ENCODE data around the gene PARP8.

The PARP8 gene

DNA sequence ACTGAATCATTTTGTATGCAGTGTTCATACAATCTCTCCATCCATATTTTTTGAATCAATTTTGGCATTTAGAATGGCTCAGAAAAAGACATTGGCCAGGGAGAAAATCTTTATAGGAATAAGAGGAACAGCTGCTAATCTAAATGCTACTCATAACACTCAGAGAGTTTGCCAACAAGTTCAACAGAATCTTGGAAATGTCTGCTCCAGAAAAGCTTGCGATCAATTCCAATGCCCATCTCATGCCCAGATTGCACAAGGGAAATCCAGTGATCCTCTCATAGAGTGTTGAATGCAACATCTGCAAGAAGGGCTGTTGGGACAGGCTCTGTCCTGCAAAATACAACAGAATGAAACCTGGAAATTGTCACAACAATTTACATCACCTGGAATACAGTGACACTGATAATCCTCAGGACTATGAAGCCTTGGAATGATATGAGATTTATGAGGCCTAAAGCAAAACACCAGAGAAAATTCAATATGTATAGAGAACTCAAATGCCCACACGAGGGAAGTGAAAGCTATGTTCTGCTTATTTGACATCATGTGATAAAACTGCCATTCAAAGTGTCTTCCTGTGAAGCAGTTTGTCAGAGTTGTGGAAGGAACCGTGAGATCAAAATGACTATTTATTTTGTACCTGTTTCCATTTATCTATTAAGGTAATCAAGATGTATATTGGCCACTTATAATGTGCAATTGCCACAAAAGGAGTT, 190.1 kb downstream of the PARP8 start:
- Histone ChIP-seq H3K36me3 (ENCODE audit: insufficient read depth, low read length) (no peaks in the 10 kb centered on the region), H3K9ac (ENCODE audit: low read depth, low read length) (no peak overlapping the region), H3K4me1 (ENCODE audit: control insufficient read depth, insufficient read depth, low read length) (no peaks in the 10 kb centered on the region), H3K4me3 (ENCODE audit: low read length) (no peak overlapping the region), H3K4me2 (ENCODE audit: low read length) (no peak overlapping the region), H3K9me3 (replicated peaks; ENCODE audit: low read length) (no peaks in the 10 kb centered on the region), H3K27me3 (ENCODE audit: control insufficient read depth, insufficient read depth, low read length) (no peaks in the 10 kb centered on the region)

DNA sequence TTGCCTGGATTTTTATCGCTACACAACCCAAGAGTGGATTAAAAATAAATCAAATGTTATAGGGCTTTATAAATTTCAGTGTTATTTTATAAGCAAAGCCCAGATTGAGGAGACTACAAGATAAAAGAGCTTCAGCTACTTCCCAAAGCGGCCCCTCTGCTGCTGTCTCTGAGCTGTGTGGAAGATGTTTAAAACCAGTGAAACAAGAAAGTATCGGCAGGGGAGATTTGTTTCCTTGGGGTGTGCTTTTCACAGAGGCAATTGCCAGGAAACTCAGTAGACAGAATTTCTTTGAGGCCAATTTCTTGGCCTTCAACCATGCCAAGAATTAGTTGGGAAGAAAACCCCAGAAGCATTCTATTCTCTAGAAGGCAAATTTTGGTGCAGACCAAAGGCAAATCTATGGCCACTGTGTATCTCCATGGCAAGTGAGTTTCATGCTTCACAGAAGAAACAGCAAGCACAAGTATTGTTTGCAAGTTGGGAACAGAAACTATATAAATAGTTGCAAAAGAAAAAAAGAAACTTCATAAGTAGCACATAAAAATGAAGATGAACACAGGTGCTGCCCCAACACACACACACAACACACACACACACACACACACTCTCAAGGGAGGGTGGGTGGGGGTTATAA, 197.2 kb downstream of the PARP8 start:
- Histone ChIP-seq H3K4me3 (ENCODE audit: low read length) (no peak overlapping the region), H3K9me3 (replicated peaks; ENCODE audit: low read length) (no peaks in the 10 kb centered on the region), H3K4me2 (ENCODE audit: low read length) (no peak overlapping the region), H3K36me3 (ENCODE audit: insufficient read depth, low read length) (no peaks in the 10 kb centered on the region), H3K4me1 (ENCODE audit: control insufficient read depth, insufficient read depth, low read length) (no peaks in the 10 kb centered on the region), H3K27me3 (ENCODE audit: control insufficient read depth, insufficient read depth, low read length) (no peaks in the 10 kb centered on the region), H3K9ac (ENCODE audit: low read depth, low read length) (no peak overlapping the region)

DNA sequence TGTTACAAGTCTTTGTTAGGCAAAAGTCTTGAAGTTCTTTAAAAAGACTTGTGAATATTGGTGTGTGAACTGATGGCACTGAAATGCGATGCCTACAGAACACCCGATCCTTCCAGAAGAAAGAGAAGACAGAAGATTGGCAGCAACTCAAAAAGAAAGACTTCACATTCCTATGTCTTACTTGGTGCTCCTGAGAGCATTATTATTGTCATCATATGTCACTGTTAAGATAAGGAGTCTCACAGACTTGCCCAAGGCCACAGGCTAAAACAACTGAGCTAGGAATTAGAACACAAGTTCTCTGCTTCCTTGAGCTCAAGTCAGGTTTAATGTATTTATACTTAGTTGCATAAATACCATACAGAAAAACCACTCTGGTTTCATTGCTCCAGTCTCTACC, 198.0 kb downstream of the PARP8 start:
- Histone ChIP-seq H3K36me3 (ENCODE audit: insufficient read depth, low read length) (no peaks in the 10 kb centered on the region), H3K27me3 (ENCODE audit: control insufficient read depth, insufficient read depth, low read length) (no peaks in the 10 kb centered on the region), H3K9me3 (replicated peaks; ENCODE audit: low read length) (no peaks in the 10 kb centered on the region), H3K9ac (ENCODE audit: low read depth, low read length) (no peak overlapping the region), H3K4me1 (ENCODE audit: control insufficient read depth, insufficient read depth, low read length) (no peaks in the 10 kb centered on the region), H3K4me3 (ENCODE audit: low read length) (no peak overlapping the region), H3K4me2 (ENCODE audit: low read length) (no peak overlapping the region)

DNA sequence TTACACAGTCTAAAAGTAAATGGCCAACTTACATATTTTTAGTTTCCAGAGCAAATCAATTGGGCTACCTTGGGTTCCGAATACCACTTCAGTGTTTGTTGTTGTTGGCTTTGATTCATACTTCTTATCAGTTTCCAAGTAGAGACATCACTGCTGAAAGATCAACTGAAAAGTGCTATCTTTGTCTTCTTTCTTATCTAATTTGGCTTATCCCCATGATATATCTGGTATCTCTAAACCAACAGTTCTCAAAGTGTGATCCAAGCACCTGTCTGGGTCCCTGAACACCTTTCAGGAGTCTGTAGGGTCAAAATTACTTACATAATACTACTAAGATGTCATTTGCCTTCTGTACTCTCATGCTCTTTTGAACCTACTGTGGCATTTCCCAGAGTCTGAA, 200.0 kb downstream of the PARP8 start:
- Histone ChIP-seq H3K4me2 (ENCODE audit: low read length) (no peak overlapping the region), H3K36me3 (ENCODE audit: insufficient read depth, low read length) (no peaks in the 10 kb centered on the region), H3K4me3 (ENCODE audit: low read length) (no peak overlapping the region), H3K9ac (ENCODE audit: low read depth, low read length) (no peak overlapping the region), H3K27me3 (ENCODE audit: control insufficient read depth, insufficient read depth, low read length) (no peaks in the 10 kb centered on the region), H3K9me3 (replicated peaks; ENCODE audit: low read length) (no peaks in the 10 kb centered on the region), H3K4me1 (ENCODE audit: control insufficient read depth, insufficient read depth, low read length) (no peaks in the 10 kb centered on the region)

DNA sequence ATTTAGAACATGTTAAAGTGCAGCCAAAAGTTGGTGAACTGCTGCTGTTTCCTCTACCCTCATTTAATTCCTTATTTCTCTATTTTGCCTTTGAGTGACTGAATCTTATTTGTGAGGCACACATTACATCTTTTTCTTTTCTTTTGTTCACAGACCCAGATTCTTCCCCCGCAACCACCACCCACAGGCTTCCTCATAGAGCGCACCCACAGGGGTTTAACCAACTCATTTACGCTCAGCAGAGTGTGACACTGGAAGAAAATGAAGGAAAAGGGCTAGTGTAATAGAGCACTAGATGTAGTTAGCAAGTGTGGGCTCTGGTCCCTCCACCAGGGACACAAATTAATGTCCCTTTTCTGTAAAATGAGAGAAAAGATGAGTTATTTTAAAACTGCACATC, 200.7 kb downstream of the PARP8 start:
- no peak overlapping the region for H3K9ac ChIP-seq (ENCODE audit: low read depth, low read length)
- no peaks in the 10 kb centered on the region for H3K9me3 ChIP-seq (replicated peaks; ENCODE audit: low read length)
- no peak overlapping the region for H3K4me3 ChIP-seq (ENCODE audit: low read length)
- no peaks in the 10 kb centered on the region for H3K4me1 ChIP-seq (ENCODE audit: control insufficient read depth, insufficient read depth, low read length)
- H3K27me3 ChIP-seq (ENCODE audit: control insufficient read depth, insufficient read depth, low read length): no peaks in the 10 kb centered on the region
- no peaks in the 10 kb centered on the region for H3K36me3 ChIP-seq (ENCODE audit: insufficient read depth, low read length)
- no peak overlapping the region for H3K4me2 ChIP-seq (ENCODE audit: low read length)

DNA sequence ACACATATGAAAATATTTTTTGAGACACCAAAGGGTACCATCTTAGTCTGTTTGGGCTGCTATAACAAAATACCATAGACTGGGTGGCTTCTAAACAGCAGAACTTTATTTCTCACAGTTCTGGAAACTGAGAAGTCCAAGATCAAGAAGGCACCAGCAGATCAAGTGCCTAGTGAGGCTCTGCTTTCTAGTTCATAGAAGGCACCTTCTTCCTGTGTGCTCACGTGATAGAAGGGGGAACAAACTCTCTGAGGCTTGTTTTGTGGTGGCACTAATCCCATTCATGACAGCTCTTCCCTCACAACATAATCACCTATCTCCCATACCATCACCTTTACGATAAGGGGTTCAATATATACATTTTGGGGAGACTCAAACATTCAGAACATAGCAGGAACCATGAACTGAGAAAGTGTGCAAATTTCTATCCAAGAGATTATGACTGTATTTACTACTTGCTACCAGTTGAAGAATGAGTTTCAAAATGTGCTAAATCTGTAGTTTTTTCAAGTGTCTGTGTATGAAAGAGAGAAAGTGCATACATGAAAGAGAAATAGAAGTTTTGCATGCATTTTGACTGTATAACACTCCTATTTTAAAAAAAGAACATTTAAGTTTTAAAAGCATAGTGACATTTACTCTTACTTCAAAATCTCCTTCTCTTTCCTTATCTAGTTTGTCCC, 207.3 kb downstream of the PARP8 start:
- H3K9ac ChIP-seq (ENCODE audit: low read depth, low read length): no peak overlapping the region
- H3K4me2 ChIP-seq (ENCODE audit: low read length): no peak overlapping the region
- H3K36me3 ChIP-seq (ENCODE audit: insufficient read depth, low read length): no peaks in the 10 kb centered on the region
- no peaks in the 10 kb centered on the region for H3K27me3 ChIP-seq (ENCODE audit: control insufficient read depth, insufficient read depth, low read length)
- H3K4me1 ChIP-seq (ENCODE audit: control insufficient read depth, insufficient read depth, low read length): no peaks in the 10 kb centered on the region
- no peaks in the 10 kb centered on the region for H3K9me3 ChIP-seq (replicated peaks; ENCODE audit: low read length)
- no peak overlapping the region for H3K4me3 ChIP-seq (ENCODE audit: low read length)

DNA sequence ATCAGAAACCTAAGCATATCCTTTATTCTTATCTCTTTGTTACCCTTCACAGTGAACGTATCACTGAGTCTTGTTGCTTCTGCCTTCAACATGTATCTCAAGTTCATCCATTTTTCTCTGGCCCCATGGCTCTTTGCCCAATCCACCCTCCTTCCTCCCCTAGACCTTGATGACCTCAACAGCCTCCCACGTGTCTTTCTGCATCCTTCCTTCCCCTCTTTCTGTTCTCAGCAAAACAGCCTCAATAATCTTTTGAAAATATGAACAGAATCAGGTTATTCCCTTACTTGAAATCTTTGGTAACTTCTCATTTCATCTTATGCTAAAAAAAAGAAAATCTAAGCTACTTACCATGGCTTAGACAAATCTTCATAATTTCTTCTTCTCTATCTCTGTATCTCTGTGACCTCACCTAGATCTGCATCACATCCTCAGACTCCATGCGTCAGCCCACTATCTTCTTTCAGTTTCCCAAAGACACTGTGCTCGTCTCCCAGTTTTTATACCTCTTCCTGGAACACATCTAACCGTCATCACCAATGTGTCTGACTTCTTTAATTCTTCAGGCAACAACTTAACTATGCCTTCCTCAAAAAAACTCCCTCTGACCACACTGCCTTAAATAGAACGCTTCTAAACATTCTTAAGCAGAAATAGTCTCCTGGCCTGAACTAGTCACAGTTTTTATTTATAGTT, 208.0 kb downstream of the PARP8 start:
- Histone ChIP-seq H3K27me3 (ENCODE audit: control insufficient read depth, insufficient read depth, low read length) (no peaks in the 10 kb centered on the region), H3K36me3 (ENCODE audit: insufficient read depth, low read length) (no peaks in the 10 kb centered on the region), H3K9me3 (replicated peaks; ENCODE audit: low read length) (no peaks in the 10 kb centered on the region), H3K4me3 (ENCODE audit: low read length) (no peak overlapping the region), H3K4me2 (ENCODE audit: low read length) (no peak overlapping the region), H3K9ac (ENCODE audit: low read depth, low read length) (no peak overlapping the region), H3K4me1 (ENCODE audit: control insufficient read depth, insufficient read depth, low read length) (no peaks in the 10 kb centered on the region)

DNA sequence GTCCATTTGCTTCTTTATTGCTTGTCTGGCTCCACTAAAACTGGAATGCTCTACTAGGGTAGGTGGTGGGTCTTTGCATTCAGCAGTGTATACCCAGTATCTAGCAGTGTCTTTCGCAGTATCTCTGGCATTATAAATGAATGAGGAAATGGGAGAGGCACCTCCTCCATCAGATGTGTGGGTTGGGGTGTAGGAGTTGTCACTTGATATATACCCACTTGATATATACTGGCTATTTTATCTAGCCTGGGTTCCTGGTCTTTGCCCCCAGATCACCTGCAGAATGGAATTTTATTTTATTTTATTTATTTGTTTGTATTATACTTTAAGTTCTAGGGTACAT, 208.5 kb downstream of the PARP8 start:
- no peak overlapping the region for H3K4me2 ChIP-seq (ENCODE audit: low read length)
- no peaks in the 10 kb centered on the region for H3K9me3 ChIP-seq (replicated peaks; ENCODE audit: low read length)
- H3K4me1 ChIP-seq (ENCODE audit: control insufficient read depth, insufficient read depth, low read length): no peaks in the 10 kb centered on the region
- no peak overlapping the region for H3K9ac ChIP-seq (ENCODE audit: low read depth, low read length)
- H3K36me3 ChIP-seq (ENCODE audit: insufficient read depth, low read length): no peaks in the 10 kb centered on the region
- no peaks in the 10 kb centered on the region for H3K27me3 ChIP-seq (ENCODE audit: control insufficient read depth, insufficient read depth, low read length)
- H3K4me3 ChIP-seq (ENCODE audit: low read length): no peak overlapping the region

DNA sequence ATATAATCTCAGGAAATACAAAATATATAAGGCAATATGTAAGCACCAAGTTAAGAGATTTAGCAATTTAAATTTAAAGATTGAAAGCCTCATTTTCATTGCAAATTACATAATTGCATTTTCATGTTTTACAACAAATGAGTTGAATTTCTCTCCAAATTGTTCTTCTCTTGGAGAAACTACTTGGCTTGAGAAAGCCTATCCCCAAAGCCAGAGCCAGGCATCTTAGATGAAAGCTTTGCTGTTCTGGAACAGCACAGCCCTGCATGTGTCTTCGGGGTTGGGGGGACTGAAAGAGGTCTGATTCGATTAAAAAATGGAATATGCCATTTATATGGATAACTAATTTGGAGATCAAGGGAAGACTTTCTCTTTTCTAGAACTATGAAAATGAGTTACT, 212.0 kb downstream of the PARP8 start:
- Histone ChIP-seq H3K9me3 (replicated peaks; ENCODE audit: low read length) (no peaks in the 10 kb centered on the region), H3K36me3 (ENCODE audit: insufficient read depth, low read length) (no peaks in the 10 kb centered on the region), H3K9ac (ENCODE audit: low read depth, low read length) (no peak overlapping the region), H3K4me3 (ENCODE audit: low read length) (no peak overlapping the region), H3K4me2 (ENCODE audit: low read length) (no peak overlapping the region), H3K27me3 (ENCODE audit: control insufficient read depth, insufficient read depth, low read length) (no peaks in the 10 kb centered on the region), H3K4me1 (ENCODE audit: control insufficient read depth, insufficient read depth, low read length) (no peaks in the 10 kb centered on the region)

DNA sequence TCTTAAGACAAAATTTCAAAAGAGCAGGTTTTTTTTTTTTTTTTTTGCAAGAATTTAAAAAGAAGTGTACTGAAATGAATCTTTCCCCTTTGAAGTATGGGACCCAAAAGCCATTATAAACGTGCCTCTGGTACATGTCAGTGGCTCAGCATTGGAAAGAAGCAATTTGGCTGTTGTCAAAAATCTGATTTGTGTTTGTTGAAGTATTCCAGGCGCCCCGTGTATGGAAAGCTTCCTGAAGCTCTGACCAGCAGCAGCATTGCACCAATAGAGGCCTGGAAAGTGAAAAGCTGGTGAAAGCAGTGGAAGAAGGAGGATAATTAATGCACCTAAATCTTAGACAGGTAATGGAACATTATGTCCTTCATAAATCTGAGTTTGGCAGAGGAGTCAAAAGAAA, 215.0 kb downstream of the PARP8 start:
- Histone ChIP-seq H3K4me2 (ENCODE audit: low read length) (no peak overlapping the region), H3K4me3 (ENCODE audit: low read length) (no peak overlapping the region), H3K4me1 (ENCODE audit: control insufficient read depth, insufficient read depth, low read length) (no peaks in the 10 kb centered on the region), H3K27me3 (ENCODE audit: control insufficient read depth, insufficient read depth, low read length) (no peaks in the 10 kb centered on the region), H3K9ac (ENCODE audit: low read depth, low read length) (no peak overlapping the region), H3K36me3 (ENCODE audit: insufficient read depth, low read length) (no peaks in the 10 kb centered on the region), H3K9me3 (replicated peaks; ENCODE audit: low read length) (no peaks in the 10 kb centered on the region)

DNA sequence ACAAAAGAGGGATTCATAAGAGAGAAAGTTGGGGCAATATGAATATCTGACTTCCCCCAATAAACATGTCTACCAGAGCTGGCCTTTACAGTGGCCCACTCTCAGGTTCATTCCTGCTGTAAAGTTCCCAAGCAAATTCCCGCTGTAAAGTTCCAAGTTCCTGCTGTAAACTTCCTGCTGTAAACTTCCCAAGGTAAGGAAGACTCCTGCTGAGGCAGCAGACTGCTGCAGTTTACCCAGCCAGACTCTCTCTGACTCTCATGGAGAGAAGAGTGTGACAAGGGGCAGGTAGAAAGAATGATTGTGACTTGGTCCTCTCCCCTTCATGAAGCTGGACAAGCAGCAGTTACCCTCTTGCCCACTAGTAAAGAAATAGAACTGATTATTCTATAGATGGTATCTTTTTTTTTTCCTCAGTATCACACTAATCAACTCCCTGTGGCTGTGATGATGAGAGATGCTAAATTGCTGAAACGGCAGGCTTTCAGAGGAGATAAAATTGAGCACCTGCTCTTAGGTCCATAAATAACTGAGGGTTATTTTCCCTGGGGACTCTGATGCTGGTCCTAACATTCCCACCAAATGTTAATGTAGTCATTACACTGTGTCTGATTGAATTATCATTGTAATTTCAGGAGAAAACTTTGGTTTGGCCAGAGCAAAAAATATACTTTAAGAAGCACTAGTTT, 220.4 kb downstream of the PARP8 start:
- no peak overlapping the region for H3K4me3 ChIP-seq (ENCODE audit: low read length)
- no peak overlapping the region for H3K9ac ChIP-seq (ENCODE audit: low read depth, low read length)
- no peaks in the 10 kb centered on the region for H3K36me3 ChIP-seq (ENCODE audit: insufficient read depth, low read length)
- no peaks in the 10 kb centered on the region for H3K27me3 ChIP-seq (ENCODE audit: control insufficient read depth, insufficient read depth, low read length)
- H3K9me3 ChIP-seq (replicated peaks; ENCODE audit: low read length): no peaks in the 10 kb centered on the region
- H3K4me2 ChIP-seq (ENCODE audit: low read length): no peak overlapping the region
- H3K4me1 ChIP-seq (ENCODE audit: control insufficient read depth, insufficient read depth, low read length): no peaks in the 10 kb centered on the region

Measured in skeletal muscle satellite cell (primary cell).